ENCODE results near the gene WEE2.

DNA sequence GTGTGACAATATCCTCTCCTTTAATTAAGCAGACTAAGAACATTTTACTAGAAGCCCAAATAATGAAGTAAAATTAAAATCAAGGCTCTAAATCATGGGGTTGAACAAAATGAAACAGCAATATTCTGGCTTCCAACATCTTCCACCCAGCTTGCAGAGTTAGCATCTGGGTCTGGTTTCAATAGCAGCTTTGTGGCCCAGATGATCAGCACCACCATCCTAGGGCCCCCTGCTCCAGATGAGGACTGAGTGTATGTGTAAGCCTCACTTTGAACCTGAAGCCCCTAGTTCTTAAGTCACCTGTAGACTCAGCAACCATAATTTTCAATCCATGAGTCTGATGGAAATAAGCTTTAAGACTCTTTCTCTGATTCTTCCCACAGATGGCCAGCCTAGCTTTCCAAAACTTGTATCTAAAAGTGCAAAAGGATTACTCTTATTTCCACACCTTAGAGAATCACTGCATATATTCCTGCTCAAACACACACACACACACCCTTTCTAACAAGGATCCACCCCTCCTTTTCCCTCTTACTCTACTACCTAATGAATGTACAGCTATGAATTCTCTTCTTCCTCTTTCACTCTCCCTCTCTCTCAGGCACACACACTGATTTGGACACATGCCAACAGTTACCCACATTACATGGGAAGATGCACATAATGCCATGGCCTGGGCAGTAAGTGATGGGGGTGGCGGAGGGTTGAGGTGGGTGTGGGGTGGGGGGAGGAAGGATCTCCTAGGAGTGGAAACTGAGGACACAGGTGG lies 9.7 kb upstream of the WEE2 start:
- TF ChIP-seq CTCF (IDR thresholded peaks at IDR 0.05) (no peak), POLR2A (IDR thresholded peaks at IDR 0.05) (no peak)
